A549 (cell line): ENCODE results near the gene JAZF1. TPM values are rescaled to one million over a fixed set of nuclear protein-coding genes. Genes with fewer than 3 reads are reported as not detected.
A peak's percentile ranks its signal among the peaks of the same experiment; 100 is the strongest.

Experiments used
- ATAC-seq, 2 experiments: fragments of 200-7000 bp in 1 of 2; fragments of >200 bp in 1 of 2; cut with Nextera tagmentation in 1 of 2; cut with Tn5 transposase in 1 of 2; 3 replicates each; pipeline versions ENCODE4 v1.8.0 to v1.9.1; 2018 to 2020; ENCODE audit warnings: mild to moderate bottlenecking in 1 of 2, moderate library complexity in 1 of 2
- CTCF ChIA-PET: fragments of 300-600 bp; sonication (Branson Sonifier 250); formaldehyde crosslinking; extraction: SDS; loops from one replicate; lab custom pipeline; 2021; ENCODE audit warnings: antibody characterized with exemption, inconsistent platforms; lab: Yijun Ruan, JAX
- POLR2A ChIA-PET: fragments of 350-600 bp; formaldehyde crosslinking; extraction: SDS; loops from one replicate; lab custom pipeline; 2021; ENCODE audit warnings: antibody characterized with exemption, inconsistent platforms; lab: Yijun Ruan, JAX
- DNase-seq, 2 experiments: peaks; one replicate each; pipeline versions ENCODE4 v3.0.0 to v3.0.0-alpha.2; 2011 to 2016; ENCODE audit warnings: low read depth in 1 of 2, low spot score in 1 of 2
- FAIRE-seq: peaks from 2 replicates; lab custom pipeline; 2011; peaks lifted over from hg19 to GRCh38; lab: Jason Lieb, UNC
- H3K27ac ChIP-seq, 2 experiments: fragments of >200 bp; sonication (Bioruptor Twin); formaldehyde crosslinking; 3 replicates each; pipeline ENCODE4 v1.5.1; 2016 to 2017
- H3K4me1 ChIP-seq: fragments of >200 bp; sonication (Bioruptor Twin); formaldehyde crosslinking; 3 replicates; pipeline ENCODE4 v1.6.1; 2016
- H3K4me2 ChIP-seq: fragments of >200 bp; sonication (Bioruptor Twin); formaldehyde crosslinking; 3 replicates; pipeline ENCODE4 v1.6.1; 2016
- H3K4me3 ChIP-seq: fragments of >200 bp; sonication (Bioruptor Twin); formaldehyde crosslinking; 3 replicates; pipeline ENCODE4 v1.5.1; 2016
- H3K9me3 ChIP-seq: fragments of >200 bp; sonication (Bioruptor Twin); formaldehyde crosslinking; 3 replicates; pipeline ENCODE4 v1.6.1; 2016
- CBX2 ChIP-seq: fragments of 200-600 bp; sonication (generic); IDR thresholded peaks from 2 replicates; pipeline ENCODE4 v1.6.1; 2016; ENCODE audit warnings: low read depth, mild to moderate bottlenecking, borderline replicate concordance
- CBX8 ChIP-seq: fragments of 200-600 bp; sonication (generic); IDR thresholded peaks from 2 replicates; pipeline ENCODE4 v1.6.1; 2016
- EHF ChIP-seq: fragments of 250-450 bp; sonication (Bioruptor Pico); IDR thresholded peaks from 2 replicates; pipeline ENCODE4 v1.5.0; 2020; ENCODE audit warnings: mild to moderate bottlenecking
- EHMT2 ChIP-seq: fragments of 200-600 bp; sonication (generic); IDR thresholded peaks from 2 replicates; pipeline ENCODE4 v1.6.1; 2016; ENCODE audit warnings: antibody characterized with exemption, low read depth, mild to moderate bottlenecking, moderate library complexity
- ESRRA ChIP-seq: fragments of 150-350 bp; IDR thresholded peaks from 2 replicates; pipeline ENCODE4 v1.6.1; 2014; ENCODE audit warnings: mild to moderate bottlenecking, low read length, borderline replicate concordance
- FOSB ChIP-seq: fragments of 250-450 bp; sonication (Bioruptor Pico); IDR thresholded peaks from 2 replicates; pipeline ENCODE4 v1.5.0; 2020; ENCODE audit warnings: mild to moderate bottlenecking, moderate library complexity
- GATA3 ChIP-seq: IDR thresholded peaks from 2 replicates; pipeline ENCODE4 v1.6.1; 2012; ENCODE audit warnings: borderline replicate concordance
- HEYL ChIP-seq: fragments of 250-450 bp; sonication (Bioruptor Pico); IDR thresholded peaks from 2 replicates; pipeline ENCODE4 v1.8.0; 2021; ENCODE audit warnings: mild to moderate bottlenecking, moderate library complexity
- HOXB13 ChIP-seq: fragments of 250-450 bp; sonication (Bioruptor Pico); IDR thresholded peaks from 2 replicates; pipeline ENCODE4 v1.5.0; 2020; ENCODE audit warnings: low read depth, mild to moderate bottlenecking, moderate library complexity
- JUNB ChIP-seq: fragments of >200 bp; sonication (Bioruptor Twin); formaldehyde crosslinking; IDR thresholded peaks from 2 replicates; pipeline ENCODE4 v1.6.1; 2016
- KDM1A ChIP-seq: fragments of 200-600 bp; sonication (generic); IDR thresholded peaks from 2 replicates; pipeline ENCODE4 v1.6.1; 2016; ENCODE audit warnings: low read depth, mild to moderate bottlenecking
- KDM5A ChIP-seq: fragments of 200-600 bp; sonication (generic); IDR thresholded peaks from 2 replicates; pipeline ENCODE4 v1.6.1; 2016; ENCODE audit warnings: antibody characterized with exemption, mild to moderate bottlenecking
- MAZ ChIP-seq: fragments of 150-350 bp; IDR thresholded peaks from 2 replicates; pipeline ENCODE4 v1.6.1; 2014; ENCODE audit warnings: antibody characterized with exemption, low read depth, low read length, borderline replicate concordance
- MYC ChIP-seq: IDR thresholded peaks from 2 replicates; pipeline ENCODE4 v1.6.1; 2012; ENCODE audit warnings: mild to moderate bottlenecking, inconsistent platforms, low read length, improper control_type of control experiment, borderline replicate concordance
- NPAS2 ChIP-seq: fragments of 250-450 bp; sonication (Bioruptor Pico); IDR thresholded peaks from 2 replicates; pipeline ENCODE4 v1.8.0; 2022; ENCODE audit warnings: mild to moderate bottlenecking, moderate library complexity, borderline replicate concordance
- PBX3 ChIP-seq: IDR thresholded peaks from 2 replicates; pipeline ENCODE4 v1.6.1; 2012
- POLR2A ChIP-seq: IDR thresholded peaks from 2 replicates; pipeline ENCODE4 v1.6.1; 2012; ENCODE audit warnings: mild to moderate bottlenecking, low read length
- POLR2AphosphoS2 ChIP-seq: conservative IDR thresholded peaks from 2 replicates; pipeline ENCODE4 v1.6.1; 2012; ENCODE audit warnings: low read length, improper control_type of control experiment, inconsistent platforms
- RAD21 ChIP-seq, 2 experiments: fragments of >200 bp in 1 of 2; sonication (Bioruptor Twin) in 1 of 2; formaldehyde crosslinking in 1 of 2; IDR thresholded peaks in 1 of 2; conservative IDR thresholded peaks in 1 of 2; 2 replicates in 1 of 2; 3 replicates in 1 of 2; pipeline ENCODE4 v1.6.1; 2012 to 2018; ENCODE audit warnings: inconsistent platforms in 1 of 2
- RCOR1 ChIP-seq: fragments of 150-350 bp; IDR thresholded peaks from 2 replicates; pipeline ENCODE4 v1.6.1; 2014; ENCODE audit warnings: antibody characterized with exemption, low read length, low read depth
- REST ChIP-seq: fragments of 200-600 bp; sonication (generic); IDR thresholded peaks from 2 replicates; pipeline ENCODE4 v1.6.1; 2016; ENCODE audit warnings: antibody characterized with exemption, mild to moderate bottlenecking, moderate library complexity
- RFX5 ChIP-seq: fragments of 450-650 bp; IDR thresholded peaks from 2 replicates; pipeline ENCODE4 v1.7.1; 2014; ENCODE audit warnings: antibody characterized with exemption, mild to moderate bottlenecking, moderate library complexity
- RNF2 ChIP-seq: fragments of 200-600 bp; sonication (generic); IDR thresholded peaks from 2 replicates; pipeline ENCODE4 v1.6.1; 2016; ENCODE audit warnings: low read depth, mild to moderate bottlenecking, antibody characterized with exemption, moderate library complexity, borderline replicate concordance
- SMC3 ChIP-seq: fragments of >200 bp; sonication (Bioruptor Twin); formaldehyde crosslinking; IDR thresholded peaks from 3 replicates; pipeline ENCODE4 v1.6.1; 2018; ENCODE audit warnings: inconsistent platforms
- SREBF2 ChIP-seq: fragments of 450-650 bp; IDR thresholded peaks from 2 replicates; pipeline ENCODE4 v1.6.1; 2014; ENCODE audit warnings: mild to moderate bottlenecking, moderate library complexity
- TFCP2L1 ChIP-seq: fragments of 250-450 bp; sonication (Bioruptor Pico); IDR thresholded peaks from 2 replicates; pipeline ENCODE4 v1.5.0; 2021; ENCODE audit warnings: mild to moderate bottlenecking
- TP53 ChIP-seq: fragments of 250-450 bp; sonication (Bioruptor Pico); IDR thresholded peaks from 2 replicates; pipeline ENCODE4 v1.5.0; 2021; ENCODE audit warnings: mild to moderate bottlenecking, moderate library complexity
- ZC3H11A ChIP-seq: fragments of 450-650 bp; IDR thresholded peaks from 2 replicates; pipeline ENCODE4 v1.6.1; 2014; ENCODE audit warnings: antibody characterized with exemption, mild to moderate bottlenecking
- WGBS: methylation state at CpG from one replicate; pipeline ENCODE4 v1.1.6; 2017; ENCODE audit errors: missing lambda C conversion rate; 5-methylcytosine and 5-hydroxymethylcytosine counted together
- polyA minus RNA-seq: library from RNA; depleted of rRNA, polyadenylated mRNA; stranded (reverse); fragments of >200 nt; gene quantifications from 2 replicates; pipeline ENCODE4 v1.2.3, GENCODE V29; 2011; rRNA and poly(A)+ RNA removed
- polyA plus RNA-seq, 4 experiments: library from polyadenylated mRNA; depleted of rRNA in 3 of 4; stranded (reverse); fragments of >200 nt; fragmentation: RNase III in 1 of 4; extraction: RNeasy Plus Mini Kit Qiagen cat#74134 plus additional on column Dnase treatment in 1 of 4; gene quantifications; 2 replicates in 3 of 4; 3 replicates in 1 of 4; pipeline ENCODE4 v1.2.3, GENCODE V29; 2011 to 2017

The JAZF1 gene
- 1.9 and 2.4 TPM in 2 replicates for polyA plus RNA-seq (2011; rRNA removed)
- 1.7 TPM in 2 replicates for polyA plus RNA-seq (2012; cell fraction: cytosol; rRNA removed)
- 0.70 and 1.2 TPM in 2 replicates for polyA plus RNA-seq (2012; cell fraction: nucleus; rRNA removed)
- 2.6 to 2.8 TPM (median 2.7 TPM) in 3 replicates for polyA plus RNA-seq (2017; fragmentation: RNase III; extraction: RNeasy Plus Mini Kit Qiagen cat#74134 plus additional on column Dnase treatment)
- 0.91 and 2.4 TPM in 2 replicates for polyA minus RNA-seq

GRCh38 chr7:28180364-28181147 lies at the start of gene JAZF1:
Gene JAZF1 (minus strand): TSS chr7:28180795.
- peaks cover 9% of the 10 kb centered on the region for H3K4me1 ChIP-seq
- peak; percentile 33 to 37 for DNase-seq
- ATAC-seq, result peak; percentile 73 to 74
- ChIA-PET POLR2A (no interaction called here), CTCF (no interaction called here)
- TF ChIP-seq RAD21 (conservative IDR thresholded peaks at IDR 0.05 in 1 of 2, IDR thresholded peaks at IDR 0.05 in 1 of 2), result no peak
- TF ChIP-seq ESRRA, result no peak
- TF ChIP-seq REST, result no peak
- no peak for TF ChIP-seq KDM1A
- TF ChIP-seq RFX5, result no peak
- no peak for TF ChIP-seq TP53
- no peak for TF ChIP-seq CBX2
- no peak for TF ChIP-seq POLR2A
- TF ChIP-seq MYC, result no peak
- no peak for TF ChIP-seq MAZ
- no peak for TF ChIP-seq SMC3
- no peak for TF ChIP-seq HEYL (CRISPR knock-in tag)
- no peak for TF ChIP-seq SREBF2
- no peak for TF ChIP-seq RCOR1
- TF ChIP-seq GATA3, result no peak
- no peak for TF ChIP-seq RNF2
- TF ChIP-seq POLR2AphosphoS2, result no peak
- TF ChIP-seq HOXB13 (CRISPR knock-in tag), result no peak
- no peak for TF ChIP-seq EHMT2
- H3K9me3 ChIP-seq, result no peaks in the 10 kb centered on the region
- peak within 1 kb of the TSS; percentile 81 to 98 for H3K27ac ChIP-seq
- peak within 1 kb of the TSS; percentile 85 for H3K4me3 ChIP-seq
- peak within 1 kb of the TSS; percentile 91 for H3K4me2 ChIP-seq
- FAIRE-seq, result no peak
- 6% methylated on average over 11 of the region's 64 CpGs for WGBS

GRCh38 chr7:28230261-28230660 lies 49.7 kb upstream of the JAZF1 start:
- CTCF ChIA-PET, result no interaction called here
- WGBS, result 75% methylated on average over 7 of the region's 7 CpGs
- H3K4me1 ChIP-seq, result no peaks in the 10 kb centered on the region
- TF ChIP-seq ZC3H11A, result no peak
- TF ChIP-seq KDM5A, result no peak
- TF ChIP-seq CBX8, result no peak
- TF ChIP-seq JUNB, result no peak
- TF ChIP-seq POLR2A, result no peak
- no peak for TF ChIP-seq MYC
- no peak for TF ChIP-seq EHF (CRISPR knock-in tag)
- no peak for TF ChIP-seq FOSB
- no peak for TF ChIP-seq TP53
- TF ChIP-seq TFCP2L1, result no peak
- TF ChIP-seq POLR2AphosphoS2, result no peak
- TF ChIP-seq PBX3, result no peak
- no peak for TF ChIP-seq NPAS2 (CRISPR knock-in tag)
- no peak overlapping the region for H3K4me3 ChIP-seq
- no peak overlapping the region for H3K27ac ChIP-seq
- DNase-seq, result no peak
- POLR2A ChIA-PET, result no interaction called here
- H3K9me3 ChIP-seq, result no peaks in the 10 kb centered on the region
- ATAC-seq, result no peak
- FAIRE-seq, result no peak
- no peak overlapping the region for H3K4me2 ChIP-seq
